Neural cell (in vitro differentiated cells): Measurements from ENCODE around the gene LRRC15.

Source experiments
- EP300 ChIP-seq: fragments of 450-650 bp; conservative IDR thresholded peaks from 2 replicates; pipeline ENCODE4 v1.6.1; 2014; ENCODE audit warnings: antibody characterized with exemption, mild to moderate bottlenecking, moderate library complexity; ENCODE audit not compliant: poor library complexity, severe bottlenecking
- EZH2 ChIP-seq: fragments of 200-600, 300-800 bp; shearing (Covaris generic), sonication (generic); IDR thresholded peaks from 2 replicates; pipeline ENCODE4 v1.6.1; 2014; ENCODE audit warnings: antibody characterized with exemption, low read length, borderline replicate concordance, mild to moderate bottlenecking; ENCODE audit not compliant: insufficient read depth, poor library complexity, severe bottlenecking
- MXI1 ChIP-seq: fragments of 450-650 bp; conservative IDR thresholded peaks from 2 replicates; pipeline ENCODE4 v1.6.1; 2014; ENCODE audit warnings: antibody characterized with exemption, mild to moderate bottlenecking; ENCODE audit not compliant: poor library complexity, severe bottlenecking
- POLR2AphosphoS5 ChIP-seq: IDR thresholded peaks from 2 replicates; pipeline ENCODE4 v1.6.1; 2012
- RAD21 ChIP-seq: fragments of 450-650 bp; conservative IDR thresholded peaks from 2 replicates; pipeline ENCODE4 v1.6.1; 2014; ENCODE audit warnings: antibody characterized with exemption, mild to moderate bottlenecking, moderate library complexity
- SMC3 ChIP-seq: fragments of 450-650 bp; conservative IDR thresholded peaks from 2 replicates; pipeline ENCODE4 v1.6.1; 2014; ENCODE audit warnings: antibody characterized with exemption, mild to moderate bottlenecking, moderate library complexity; ENCODE audit not compliant: poor library complexity
- TAF1 ChIP-seq: IDR thresholded peaks from 2 replicates; pipeline ENCODE4 v1.6.1; 2012; ENCODE audit warnings: low read depth
- TF ChIP-seq, protein P1 (sequence below): fragments of 450-650 bp; IDR thresholded peaks from 2 replicates; pipeline ENCODE4 v1.5.1; 2014; ENCODE audit warnings: antibody characterized with exemption, mild to moderate bottlenecking, moderate library complexity; ENCODE audit not compliant: poor library complexity, severe bottlenecking
- TF ChIP-seq, protein P2 (sequence below): IDR thresholded peaks from 2 replicates; pipeline ENCODE4 v1.6.1; 2012; ENCODE audit warnings: borderline replicate concordance

- TF ChIP-seq, protein P1, sequence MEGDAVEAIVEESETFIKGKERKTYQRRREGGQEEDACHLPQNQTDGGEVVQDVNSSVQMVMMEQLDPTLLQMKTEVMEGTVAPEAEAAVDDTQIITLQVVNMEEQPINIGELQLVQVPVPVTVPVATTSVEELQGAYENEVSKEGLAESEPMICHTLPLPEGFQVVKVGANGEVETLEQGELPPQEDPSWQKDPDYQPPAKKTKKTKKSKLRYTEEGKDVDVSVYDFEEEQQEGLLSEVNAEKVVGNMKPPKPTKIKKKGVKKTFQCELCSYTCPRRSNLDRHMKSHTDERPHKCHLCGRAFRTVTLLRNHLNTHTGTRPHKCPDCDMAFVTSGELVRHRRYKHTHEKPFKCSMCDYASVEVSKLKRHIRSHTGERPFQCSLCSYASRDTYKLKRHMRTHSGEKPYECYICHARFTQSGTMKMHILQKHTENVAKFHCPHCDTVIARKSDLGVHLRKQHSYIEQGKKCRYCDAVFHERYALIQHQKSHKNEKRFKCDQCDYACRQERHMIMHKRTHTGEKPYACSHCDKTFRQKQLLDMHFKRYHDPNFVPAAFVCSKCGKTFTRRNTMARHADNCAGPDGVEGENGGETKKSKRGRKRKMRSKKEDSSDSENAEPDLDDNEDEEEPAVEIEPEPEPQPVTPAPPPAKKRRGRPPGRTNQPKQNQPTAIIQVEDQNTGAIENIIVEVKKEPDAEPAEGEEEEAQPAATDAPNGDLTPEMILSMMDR = no peak
- TF ChIP-seq POLR2AphosphoS5 (no peak), EP300 (no peak), RAD21 (no peak), MXI1 (no peak), TAF1 (no peak), SMC3 (no peak), EZH2 (no peak)
- TF ChIP-seq, protein P2, sequence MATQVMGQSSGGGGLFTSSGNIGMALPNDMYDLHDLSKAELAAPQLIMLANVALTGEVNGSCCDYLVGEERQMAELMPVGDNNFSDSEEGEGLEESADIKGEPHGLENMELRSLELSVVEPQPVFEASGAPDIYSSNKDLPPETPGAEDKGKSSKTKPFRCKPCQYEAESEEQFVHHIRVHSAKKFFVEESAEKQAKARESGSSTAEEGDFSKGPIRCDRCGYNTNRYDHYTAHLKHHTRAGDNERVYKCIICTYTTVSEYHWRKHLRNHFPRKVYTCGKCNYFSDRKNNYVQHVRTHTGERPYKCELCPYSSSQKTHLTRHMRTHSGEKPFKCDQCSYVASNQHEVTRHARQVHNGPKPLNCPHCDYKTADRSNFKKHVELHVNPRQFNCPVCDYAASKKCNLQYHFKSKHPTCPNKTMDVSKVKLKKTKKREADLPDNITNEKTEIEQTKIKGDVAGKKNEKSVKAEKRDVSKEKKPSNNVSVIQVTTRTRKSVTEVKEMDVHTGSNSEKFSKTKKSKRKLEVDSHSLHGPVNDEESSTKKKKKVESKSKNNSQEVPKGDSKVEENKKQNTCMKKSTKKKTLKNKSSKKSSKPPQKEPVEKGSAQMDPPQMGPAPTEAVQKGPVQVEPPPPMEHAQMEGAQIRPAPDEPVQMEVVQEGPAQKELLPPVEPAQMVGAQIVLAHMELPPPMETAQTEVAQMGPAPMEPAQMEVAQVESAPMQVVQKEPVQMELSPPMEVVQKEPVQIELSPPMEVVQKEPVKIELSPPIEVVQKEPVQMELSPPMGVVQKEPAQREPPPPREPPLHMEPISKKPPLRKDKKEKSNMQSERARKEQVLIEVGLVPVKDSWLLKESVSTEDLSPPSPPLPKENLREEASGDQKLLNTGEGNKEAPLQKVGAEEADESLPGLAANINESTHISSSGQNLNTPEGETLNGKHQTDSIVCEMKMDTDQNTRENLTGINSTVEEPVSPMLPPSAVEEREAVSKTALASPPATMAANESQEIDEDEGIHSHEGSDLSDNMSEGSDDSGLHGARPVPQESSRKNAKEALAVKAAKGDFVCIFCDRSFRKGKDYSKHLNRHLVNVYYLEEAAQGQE = no peak
Observed at GRCh38 chr3:194395778-194396538, 26.4 kb upstream of the LRRC15 start.
